K562 (cell line): ENCODE results near the gene PA2G4. TPM values are rescaled to one million over a fixed set of nuclear protein-coding genes. Genes with fewer than 3 reads are reported as not detected.

Experiments used
- AFF1 ChIP-seq, 2 experiments: fragments of 450-650 bp; IDR thresholded peaks; 2 replicates each; pipeline ENCODE4 v1.6.1; 2018; ENCODE audit warnings: mild to moderate bottlenecking in 2 of 2, low read depth in 1 of 2; ENCODE audit not compliant: partially characterized antibody in 2 of 2
- CEBPZ ChIP-seq: fragments of 150-350 bp; IDR thresholded peaks from 2 replicates; pipeline ENCODE4 v1.6.1; 2014; ENCODE audit warnings: low read depth, mild to moderate bottlenecking, low read length, borderline replicate concordance
- CTCF ChIP-seq, 3 experiments: IDR thresholded peaks in 2 of 3; conservative IDR thresholded peaks in 1 of 3; 2 replicates each; pipeline ENCODE4 v1.5.1; 2011 to 2012; ENCODE audit warnings: low read length in 3 of 3, mild to moderate bottlenecking in 3 of 3, control low read depth in 2 of 3, improper control_type of control experiment in 1 of 3, inconsistent platforms in 1 of 3, low read depth in 1 of 3, mixed read lengths in 1 of 3, moderate library complexity in 1 of 3; ENCODE audit not compliant: insufficient read depth in 2 of 3
- CXXC5 ChIP-seq: fragments of 250-450 bp; sonication (Bioruptor Pico); IDR thresholded peaks from 2 replicates; pipeline ENCODE4 v1.8.0; 2022; ENCODE audit warnings: inconsistent platforms, mild to moderate bottlenecking, moderate library complexity
- ILK ChIP-seq: fragments of 450-650 bp; IDR thresholded peaks from 2 replicates; pipeline ENCODE4 v1.6.1; 2016; ENCODE audit warnings: missing genetic modification characterization, low read depth, mild to moderate bottlenecking, missing compliant biosample characterization, moderate library complexity, borderline replicate concordance
- PKNOX1 ChIP-seq: fragments of 450-650 bp; IDR thresholded peaks from 2 replicates; pipeline ENCODE4 v1.6.1; 2016
- SMARCE1 ChIP-seq: fragments of 450-650 bp; IDR thresholded peaks from 2 replicates; pipeline ENCODE4 v1.7.1; 2016; ENCODE audit warnings: mild to moderate bottlenecking
- SMC3 ChIP-seq: conservative IDR thresholded peaks from 2 replicates; pipeline ENCODE4 v1.6.1; 2011; ENCODE audit warnings: low read depth, low read length, improper control_type of control experiment; ENCODE audit not compliant: insufficient read depth
- U2AF1 ChIP-seq: fragments of 200-400 bp; formaldehyde crosslinking; optimal IDR thresholded peaks from 2 replicates; pipeline ENCODE3; 2017; ENCODE audit warnings: mild to moderate bottlenecking, low read depth, low read length, moderate library complexity
- ZBTB8A ChIP-seq: fragments of 450-650 bp; IDR thresholded peaks from 2 replicates; pipeline ENCODE4 v1.6.1; 2018; ENCODE audit warnings: mild to moderate bottlenecking, moderate library complexity; ENCODE audit not compliant: partially characterized antibody
- ZNF239 ChIP-seq: fragments of 250-450 bp; sonication (Bioruptor Pico); IDR thresholded peaks from 2 replicates; pipeline ENCODE4 v1.4.0; 2020; ENCODE audit warnings: mild to moderate bottlenecking
- ZNF280A ChIP-seq: fragments of 450-650 bp; IDR thresholded peaks from 2 replicates; pipeline ENCODE4 v1.6.1; 2018; ENCODE audit warnings: mild to moderate bottlenecking, low read depth; ENCODE audit not compliant: partially characterized antibody
- polyA plus RNA-seq, 8 experiments: library from polyadenylated mRNA; depleted of rRNA in 4 of 8; stranded (reverse) in 5 of 8; unstranded in 3 of 8; fragments of >200 nt; fragmentation: Nextera tagmentation in 2 of 8; fragmentation: Illumina TruSeq in 1 of 8; extraction: Ambion mirVana in 2 of 8; extraction: Trizol in 1 of 8; gene quantifications; 2 replicates each; pipeline versions ENCODE4 v1.2.1 to v1.2.3, GENCODE V29; 2011 to 2014; ENCODE audit warnings: inconsistent platforms in 1 of 8, missing spikeins in 1 of 8
- total RNA-seq, 7 experiments: library from RNA; depleted of rRNA in 6 of 7; stranded (reverse); fragments of >200 nt in 6 of 7; fragmentation: Illumina TruSeq in 2 of 7; extraction: Trizol in 2 of 7; gene quantifications; 2 replicates each; pipeline versions ENCODE4 v1.2.1 to v1.2.3, GENCODE V29; 2011 to 2021; ENCODE audit warnings: low replicate concordance in 1 of 7

Gene PA2G4
- total and polyA plus RNA-seq, 9 of the 15 experiments (the other 6 are each of a cell fraction or from before 2014, with no cell fraction given): 230 to 925 (median 638) TPM

- TF ChIP-seq ZNF280A (no peak), ZBTB8A (no peak), CEBPZ (no peak), SMARCE1 (peak; percentile 20; the same call in 1 of the 2 replicates), AFF1 (IDR thresholded peaks at IDR 0.05; ENCODE audit: low read depth in 1 of 2, partially characterized antibody in 2 of 2) (peak in 1 of 2 experiments; percentile 47), CTCF (IDR thresholded peaks at IDR 0.05 in 2 of 3, conservative IDR thresholded peaks at IDR 0.05 in 1 of 3; ENCODE audit: insufficient read depth in 2 of 3, low read depth in 1 of 3, low read length in 3 of 3) (peak; percentile 53 to 69 (median 65)), SMC3 (0 out of 2 replicates have a peak, but pooled peaks have one; percentile 17), CXXC5 (peak; percentile 22; the same call in 1 of the 2 replicates), U2AF1 (no peak), PKNOX1 (peak; percentile 44; the same call in 1 of the 2 replicates), ILK (tag) (no peak), ZNF239 (CRISPR knock-in tag) (no peak)
Measured at GRCh38 chr12:56157201-56158028, 53.1 kb downstream of the PA2G4 start (continued).
